ENCODE data around the gene RAB11FIP3. TPM values are rescaled to one million over a fixed set of nuclear protein-coding genes. Genes with fewer than 3 reads are reported as not detected.

Gene RAB11FIP3
- total RNA-seq, 1 donor from 2014 or later: 60.2 TPM

DNA sequence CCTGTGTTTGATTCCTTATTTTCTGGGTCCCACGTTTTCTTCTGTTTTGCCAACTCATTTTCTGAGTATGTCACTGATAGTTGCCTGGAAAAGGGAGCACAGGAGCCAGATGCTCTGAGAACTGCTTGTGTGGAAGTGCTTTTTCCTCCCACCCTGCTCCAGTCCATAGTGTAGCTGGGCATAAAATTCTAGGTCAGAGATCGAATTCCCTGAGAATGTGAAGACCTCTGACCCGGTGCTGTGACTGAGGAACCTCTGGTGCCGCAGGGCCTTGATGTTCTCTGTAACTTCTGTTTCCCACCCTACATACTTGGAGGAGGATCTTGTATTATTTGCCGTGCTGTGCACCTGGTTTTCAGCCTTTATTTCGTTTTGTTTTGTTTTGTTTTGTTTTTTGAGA lies 82.5 kb downstream of the RAB11FIP3 start:
- Mint-ChIP-seq H3K9me3 (ENCODE audit: unreplicated experiment) (no peaks in the 10 kb centered on the region), H3K4me1 (ENCODE audit: unreplicated experiment) (peaks cover 9% of the 10 kb centered on the region), H3K27me3 (ENCODE audit: unreplicated experiment) (no peaks in the 10 kb centered on the region), H3K4me3 (ENCODE audit: unreplicated experiment) (no peak overlapping the region), H3K36me3 (ENCODE audit: unreplicated experiment) (peaks cover 18% of the 10 kb centered on the region), H3K27ac (ENCODE audit: unreplicated experiment) (peak overlapping the region; percentile 50)
- no peak for DNase-seq (ENCODE audit: extremely low spot score, unreplicated experiment)
- TF ChIP-seq, protein P1, sequence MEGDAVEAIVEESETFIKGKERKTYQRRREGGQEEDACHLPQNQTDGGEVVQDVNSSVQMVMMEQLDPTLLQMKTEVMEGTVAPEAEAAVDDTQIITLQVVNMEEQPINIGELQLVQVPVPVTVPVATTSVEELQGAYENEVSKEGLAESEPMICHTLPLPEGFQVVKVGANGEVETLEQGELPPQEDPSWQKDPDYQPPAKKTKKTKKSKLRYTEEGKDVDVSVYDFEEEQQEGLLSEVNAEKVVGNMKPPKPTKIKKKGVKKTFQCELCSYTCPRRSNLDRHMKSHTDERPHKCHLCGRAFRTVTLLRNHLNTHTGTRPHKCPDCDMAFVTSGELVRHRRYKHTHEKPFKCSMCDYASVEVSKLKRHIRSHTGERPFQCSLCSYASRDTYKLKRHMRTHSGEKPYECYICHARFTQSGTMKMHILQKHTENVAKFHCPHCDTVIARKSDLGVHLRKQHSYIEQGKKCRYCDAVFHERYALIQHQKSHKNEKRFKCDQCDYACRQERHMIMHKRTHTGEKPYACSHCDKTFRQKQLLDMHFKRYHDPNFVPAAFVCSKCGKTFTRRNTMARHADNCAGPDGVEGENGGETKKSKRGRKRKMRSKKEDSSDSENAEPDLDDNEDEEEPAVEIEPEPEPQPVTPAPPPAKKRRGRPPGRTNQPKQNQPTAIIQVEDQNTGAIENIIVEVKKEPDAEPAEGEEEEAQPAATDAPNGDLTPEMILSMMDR (IDR thresholded peaks at IDR 0.05): no peak

DNA sequence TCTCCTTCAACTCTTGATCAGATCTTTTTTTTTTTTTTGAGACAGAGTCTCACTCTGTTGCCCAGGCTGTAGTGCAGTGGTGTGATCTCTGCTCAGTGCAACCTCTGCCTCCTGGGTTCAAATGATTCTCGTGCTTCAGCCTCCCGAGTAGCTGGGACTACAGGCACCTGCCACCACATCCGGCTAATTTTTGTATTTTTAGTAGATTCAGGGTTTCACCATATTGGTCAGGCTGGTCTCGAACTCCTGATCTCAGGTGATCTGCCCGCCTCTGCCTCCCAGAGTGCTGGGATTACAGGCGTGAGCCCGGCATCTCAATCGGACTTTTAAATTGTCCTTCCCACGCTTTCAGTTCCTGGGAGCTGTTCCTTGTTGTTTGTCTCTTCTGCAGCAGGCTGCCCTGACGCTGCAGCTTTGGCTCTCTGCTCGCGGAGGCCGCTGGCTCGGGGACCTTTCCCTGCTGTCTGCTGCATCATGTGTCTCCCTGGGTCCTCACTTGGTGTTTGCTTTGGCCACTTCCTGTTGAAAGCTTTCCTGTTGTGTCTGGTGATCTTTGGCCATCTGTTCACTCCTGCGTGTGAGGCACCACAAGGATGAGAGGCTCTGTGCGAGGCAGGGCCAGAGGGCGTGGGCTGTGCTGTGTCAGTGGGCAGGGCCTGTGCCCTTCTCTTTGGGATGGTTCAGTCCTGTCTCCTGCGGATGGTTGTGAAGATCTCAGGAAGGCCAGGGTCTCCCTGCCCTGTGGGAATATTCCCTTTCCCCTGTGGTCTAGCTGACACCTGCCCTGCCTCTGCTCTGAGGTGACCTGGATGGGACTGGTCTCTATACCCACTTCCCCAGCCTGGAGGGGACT lies 83.7 kb downstream of the RAB11FIP3 start:
- Mint-ChIP-seq H3K4me3 (ENCODE audit: unreplicated experiment) (no peak overlapping the region), H3K4me1 (ENCODE audit: unreplicated experiment) (peaks cover 9% of the 10 kb centered on the region), H3K27me3 (ENCODE audit: unreplicated experiment) (no peaks in the 10 kb centered on the region), H3K27ac (ENCODE audit: unreplicated experiment) (peak overlapping the region; percentile 54), H3K36me3 (ENCODE audit: unreplicated experiment) (peaks cover 21% of the 10 kb centered on the region), H3K9me3 (ENCODE audit: unreplicated experiment) (no peaks in the 10 kb centered on the region)
- TF ChIP-seq, protein P1 (IDR thresholded peaks at IDR 0.05): no peak
- DNase-seq (ENCODE audit: extremely low spot score, unreplicated experiment): no peak

DNA sequence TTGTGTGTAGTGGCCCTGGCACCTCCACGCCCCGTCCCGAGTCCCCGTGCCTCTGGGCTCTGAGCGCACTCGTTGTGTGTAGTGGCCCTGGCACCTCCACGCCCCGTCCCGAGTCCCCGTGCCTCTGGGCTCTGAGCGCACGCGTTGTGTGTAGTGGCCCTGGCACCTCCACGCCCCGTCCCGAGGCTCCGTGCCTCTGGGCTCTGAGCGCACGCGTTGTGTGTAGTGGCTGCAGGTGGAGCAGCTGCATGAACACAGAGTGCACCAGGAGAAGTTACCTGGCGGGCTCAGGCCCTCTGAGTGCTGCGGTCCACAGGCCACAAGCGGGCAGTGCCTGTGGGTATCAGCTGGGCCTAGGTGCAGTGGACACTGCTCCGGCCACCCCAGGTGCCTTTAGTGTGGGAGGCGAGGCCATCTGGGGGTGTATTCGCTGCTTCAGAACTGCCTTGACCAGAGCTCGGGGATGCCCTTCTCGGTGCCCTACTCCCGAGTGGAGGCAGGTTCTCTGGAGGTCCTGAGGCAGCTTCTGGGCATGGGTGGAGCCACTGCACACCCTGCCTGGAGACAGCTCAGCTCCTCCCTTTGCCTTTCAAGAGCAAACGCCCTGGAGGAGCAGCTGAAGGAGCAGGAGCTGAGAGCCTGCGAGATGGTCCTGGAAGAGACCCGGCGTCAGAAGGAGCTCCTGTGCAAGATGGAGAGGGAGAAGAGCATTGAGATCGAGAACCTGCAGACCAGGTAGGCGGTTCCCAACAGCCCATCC lies 84.8 kb downstream of the RAB11FIP3 start:
- H3K36me3 Mint-ChIP-seq (ENCODE audit: unreplicated experiment): peaks cover 24% of the 10 kb centered on the region
- H3K4me1 Mint-ChIP-seq (ENCODE audit: unreplicated experiment): peaks cover 9% of the 10 kb centered on the region
- no peak for DNase-seq (ENCODE audit: extremely low spot score, unreplicated experiment)
- no peaks in the 10 kb centered on the region for H3K27me3 Mint-ChIP-seq (ENCODE audit: unreplicated experiment)
- no peaks in the 10 kb centered on the region for H3K9me3 Mint-ChIP-seq (ENCODE audit: unreplicated experiment)
- H3K27ac Mint-ChIP-seq (ENCODE audit: unreplicated experiment): no peak overlapping the region
- H3K4me3 Mint-ChIP-seq (ENCODE audit: unreplicated experiment): no peak overlapping the region
- TF ChIP-seq, protein P1 (IDR thresholded peaks at IDR 0.05): no peak

DNA sequence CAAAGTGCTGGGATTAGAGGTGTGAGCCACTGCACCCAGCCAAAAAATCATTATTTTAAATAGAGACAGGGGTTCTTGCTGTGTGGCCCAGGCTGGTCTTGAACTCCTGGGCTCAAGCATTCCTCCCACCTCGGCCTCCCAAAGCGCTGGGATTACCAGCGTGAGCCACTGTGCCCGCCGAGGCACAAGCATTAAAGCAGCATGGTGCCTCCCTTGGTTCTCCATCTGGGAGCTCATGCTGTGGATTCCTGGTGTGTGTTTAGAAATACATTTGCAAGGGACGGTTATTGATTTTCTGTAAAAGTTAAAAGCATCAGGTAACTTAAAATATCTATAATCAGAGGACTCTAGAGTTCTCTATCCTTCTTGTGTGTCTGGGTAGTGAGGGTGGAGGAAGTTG lies 87.4 kb downstream of the RAB11FIP3 start:
- DNase-seq (ENCODE audit: extremely low spot score, unreplicated experiment): no peak
- TF ChIP-seq, protein P1 (IDR thresholded peaks at IDR 0.05): no peak
- no peaks in the 10 kb centered on the region for H3K27me3 Mint-ChIP-seq (ENCODE audit: unreplicated experiment)
- peaks cover 21% of the 10 kb centered on the region for H3K36me3 Mint-ChIP-seq (ENCODE audit: unreplicated experiment)
- H3K4me3 Mint-ChIP-seq (ENCODE audit: unreplicated experiment): no peak overlapping the region
- no peaks in the 10 kb centered on the region for H3K9me3 Mint-ChIP-seq (ENCODE audit: unreplicated experiment)
- H3K27ac Mint-ChIP-seq (ENCODE audit: unreplicated experiment): no peak overlapping the region
- H3K4me1 Mint-ChIP-seq (ENCODE audit: unreplicated experiment): peaks cover 9% of the 10 kb centered on the region

DNA sequence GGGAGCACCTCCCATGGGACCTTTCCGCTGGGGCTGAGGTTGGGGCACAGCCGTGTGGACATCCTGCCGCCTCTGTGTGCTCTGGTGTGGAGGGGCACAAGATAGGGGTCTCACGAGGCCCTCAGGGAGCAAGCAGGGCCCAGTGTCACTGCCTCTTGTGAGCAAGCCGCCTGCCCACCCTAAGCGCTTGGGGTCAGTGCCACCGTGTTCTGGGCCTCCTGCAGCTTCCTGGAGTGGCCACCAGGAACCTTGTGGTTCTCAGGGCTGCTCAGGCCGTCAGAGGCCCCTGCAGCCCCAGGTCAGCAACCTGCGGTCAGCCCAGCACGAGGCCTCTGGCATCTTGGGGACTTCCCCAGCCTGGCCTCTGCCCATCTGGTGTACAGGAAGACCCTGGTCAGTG lies 88.5 kb downstream of the RAB11FIP3 start:
- H3K4me3 Mint-ChIP-seq (ENCODE audit: unreplicated experiment): no peak overlapping the region
- peaks cover 6% of the 10 kb centered on the region for H3K4me1 Mint-ChIP-seq (ENCODE audit: unreplicated experiment)
- H3K27me3 Mint-ChIP-seq (ENCODE audit: unreplicated experiment): no peaks in the 10 kb centered on the region
- TF ChIP-seq, protein P1 (IDR thresholded peaks at IDR 0.05): no peak
- no peak overlapping the region for H3K27ac Mint-ChIP-seq (ENCODE audit: unreplicated experiment)
- H3K9me3 Mint-ChIP-seq (ENCODE audit: unreplicated experiment): no peaks in the 10 kb centered on the region
- H3K36me3 Mint-ChIP-seq (ENCODE audit: unreplicated experiment): peaks cover 18% of the 10 kb centered on the region
- no peak for DNase-seq (ENCODE audit: extremely low spot score, unreplicated experiment)
